GM21619 (cell line): ENCODE measurements around the gene FBRSL1.
"Not testable (repeated sequence)": the region's sequence is repeated elsewhere in the genome, so short reads cannot be mapped to it uniquely, and the experiment has no call there.

Experiments
- ATAC-seq: cut with Tn5 transposase; IDR thresholded peaks from one replicate; pipeline ENCODE4 v1.9.1; 2021; ENCODE audit not compliant: unreplicated experiment

Gene FBRSL1

GRCh38 chr12:132522592-132523380, 32.8 kb downstream of the FBRSL1 start:
- no peak for ATAC-seq

GRCh38 chr12:132523576-132524331, 33.8 kb downstream of the FBRSL1 start:
- peak; percentile 51 for ATAC-seq

GRCh38 chr12:132524405-132524804, 34.5 kb downstream of the FBRSL1 start:
- no peak for ATAC-seq

- ATAC-seq, result no peak
Observed at GRCh38 chr12:132525011-132525832, 35.3 kb downstream of the FBRSL1 start.

- ATAC-seq, result no peak
Observed at GRCh38 chr12:132525833-132526455, 36.0 kb downstream of the FBRSL1 start.

- ATAC-seq, result no peak
Observed at GRCh38 chr12:132527186-132527882, 37.4 kb downstream of the FBRSL1 start.

GRCh38 chr12:132527883-132528264, 37.9 kb downstream of the FBRSL1 start:
- ATAC-seq, result no peak

- no peak for ATAC-seq
Observed at GRCh38 chr12:132528564-132529106, 38.7 kb downstream of the FBRSL1 start.

- no peak for ATAC-seq
Observed at GRCh38 chr12:132529156-132529839, 39.3 kb downstream of the FBRSL1 start.

- no peak for ATAC-seq
Observed at GRCh38 chr12:132529906-132530305, 40.0 kb downstream of the FBRSL1 start.

GRCh38 chr12:132530447-132530846, 40.5 kb downstream of the FBRSL1 start:
- ATAC-seq, result no peak

- ATAC-seq, result no peak
Observed at GRCh38 chr12:132530851-132531250, 40.9 kb downstream of the FBRSL1 start.

- not testable (repeated sequence) for ATAC-seq
Observed at GRCh38 chr12:132532711-132533583, 43.0 kb downstream of the FBRSL1 start.

GRCh38 chr12:132533584-132533958, 43.6 kb downstream of the FBRSL1 start:
- ATAC-seq, result no peak

- ATAC-seq, result no peak
Observed at GRCh38 chr12:132534076-132534475, 44.1 kb downstream of the FBRSL1 start.

- no peak for ATAC-seq
Observed at GRCh38 chr12:132535019-132535418, 45.1 kb downstream of the FBRSL1 start.

- no peak for ATAC-seq
Observed at GRCh38 chr12:132536102-132536876, 46.3 kb downstream of the FBRSL1 start.

GRCh38 chr12:132537049-132537448, 47.1 kb downstream of the FBRSL1 start:
- ATAC-seq, result no peak
